ENCODE measurements around the gene MSI2.

Gene MSI2

GRCh38 chr17:57337390-57337789 is 81.1 kb downstream of the MSI2 start:
- Histone ChIP-seq H3K27ac (ENCODE audit: low read length) (no peak overlapping the region), H3K36me3 (ENCODE audit: control insufficient read depth in 1 of 2, insufficient read depth in 2 of 2, low read length in 2 of 2) (no peaks in the 10 kb centered on the region), H3K4me3 (ENCODE audit: low read depth in 1 of 2, low read length in 2 of 2) (no peak overlapping the region), H3K9me3 (ENCODE audit: control insufficient read depth in 1 of 2, low read length in 2 of 2) (no peaks in the 10 kb centered on the region), H3K27me3 (ENCODE audit: low read depth, low read length) (no peaks in the 10 kb centered on the region), H3K4me1 (ENCODE audit: control insufficient read depth in 1 of 2, insufficient read depth in 2 of 2, low read length in 2 of 2) (peaks cover 0 to 4% of the 10 kb centered on the region in 2 donors)

- Histone ChIP-seq H3K36me3 (ENCODE audit: control insufficient read depth in 1 of 2, insufficient read depth in 2 of 2, low read length in 2 of 2) (no peaks in the 10 kb centered on the region), H3K4me3 (ENCODE audit: low read depth in 1 of 2, low read length in 2 of 2) (no peak overlapping the region), H3K4me1 (ENCODE audit: control insufficient read depth in 1 of 2, insufficient read depth in 2 of 2, low read length in 2 of 2) (peaks cover 0 to 5% of the 10 kb centered on the region in 2 donors), H3K27ac (ENCODE audit: low read length) (no peak overlapping the region), H3K9me3 (ENCODE audit: control insufficient read depth in 1 of 2, low read length in 2 of 2) (no peaks in the 10 kb centered on the region), H3K27me3 (ENCODE audit: low read depth, low read length) (no peaks in the 10 kb centered on the region)
These were observed 82.1 kb downstream of the MSI2 start for GRCh38 chr17:57338257-57338914.

- no peak overlapping the region for H3K27ac ChIP-seq (ENCODE audit: low read length)
- H3K4me1 ChIP-seq (ENCODE audit: control insufficient read depth in 1 of 2, insufficient read depth in 2 of 2, low read length in 2 of 2) = peaks cover 0 to 5% of the 10 kb centered on the region in 2 donors
- H3K36me3 ChIP-seq (ENCODE audit: control insufficient read depth in 1 of 2, insufficient read depth in 2 of 2, low read length in 2 of 2) = no peaks in the 10 kb centered on the region
- H3K27me3 ChIP-seq (ENCODE audit: low read depth, low read length) = no peaks in the 10 kb centered on the region
- no peaks in the 10 kb centered on the region for H3K9me3 ChIP-seq (ENCODE audit: control insufficient read depth in 1 of 2, low read length in 2 of 2)
- no peak overlapping the region for H3K4me3 ChIP-seq (ENCODE audit: low read depth in 1 of 2, low read length in 2 of 2)
These were observed 84.0 kb downstream of the MSI2 start for GRCh38 chr17:57340160-57340981.

GRCh38 chr17:57341611-57342540 is 85.6 kb downstream of the MSI2 start:
- no peaks in the 10 kb centered on the region for H3K27me3 ChIP-seq (ENCODE audit: low read depth, low read length)
- H3K4me1 ChIP-seq (ENCODE audit: control insufficient read depth in 1 of 2, insufficient read depth in 2 of 2, low read length in 2 of 2) = peaks cover 0 to 5% of the 10 kb centered on the region in 2 donors
- H3K27ac ChIP-seq (ENCODE audit: low read length) = no peak overlapping the region
- H3K4me3 ChIP-seq (ENCODE audit: low read depth in 1 of 2, low read length in 2 of 2) = no peak overlapping the region
- H3K36me3 ChIP-seq (ENCODE audit: control insufficient read depth in 1 of 2, insufficient read depth in 2 of 2, low read length in 2 of 2) = no peaks in the 10 kb centered on the region
- no peaks in the 10 kb centered on the region for H3K9me3 ChIP-seq (ENCODE audit: control insufficient read depth in 1 of 2, low read length in 2 of 2)

- H3K27ac ChIP-seq (ENCODE audit: low read length) = no peak overlapping the region
- no peak overlapping the region for H3K4me3 ChIP-seq (ENCODE audit: low read depth in 1 of 2, low read length in 2 of 2)
- peaks cover 0 to 5% of the 10 kb centered on the region in 2 donors for H3K4me1 ChIP-seq (ENCODE audit: control insufficient read depth in 1 of 2, insufficient read depth in 2 of 2, low read length in 2 of 2)
- peaks cover 0 to 7% of the 10 kb centered on the region in 2 donors for H3K36me3 ChIP-seq (ENCODE audit: control insufficient read depth in 1 of 2, insufficient read depth in 2 of 2, low read length in 2 of 2)
- H3K27me3 ChIP-seq (ENCODE audit: low read depth, low read length) = no peaks in the 10 kb centered on the region
- H3K9me3 ChIP-seq (ENCODE audit: control insufficient read depth in 1 of 2, low read length in 2 of 2) = no peaks in the 10 kb centered on the region
These were observed 86.8 kb downstream of the MSI2 start for GRCh38 chr17:57342963-57343589.

- Histone ChIP-seq H3K4me3 (ENCODE audit: low read depth in 1 of 2, low read length in 2 of 2) (no peak overlapping the region), H3K36me3 (ENCODE audit: control insufficient read depth in 1 of 2, insufficient read depth in 2 of 2, low read length in 2 of 2) (peaks cover 0 to 8% of the 10 kb centered on the region in 2 donors), H3K27ac (ENCODE audit: low read length) (no peak overlapping the region), H3K9me3 (ENCODE audit: control insufficient read depth in 1 of 2, low read length in 2 of 2) (no peaks in the 10 kb centered on the region), H3K27me3 (ENCODE audit: low read depth, low read length) (no peaks in the 10 kb centered on the region), H3K4me1 (ENCODE audit: control insufficient read depth in 1 of 2, insufficient read depth in 2 of 2, low read length in 2 of 2) (peaks cover 0 to 5% of the 10 kb centered on the region in 2 donors)
These were observed 87.4 kb downstream of the MSI2 start for GRCh38 chr17:57343717-57344116.

GRCh38 chr17:57344261-57344660 is 87.9 kb downstream of the MSI2 start:
- H3K9me3 ChIP-seq (ENCODE audit: control insufficient read depth in 1 of 2, low read length in 2 of 2) = no peaks in the 10 kb centered on the region
- peaks cover 0 to 8% of the 10 kb centered on the region in 2 donors for H3K36me3 ChIP-seq (ENCODE audit: control insufficient read depth in 1 of 2, insufficient read depth in 2 of 2, low read length in 2 of 2)
- H3K4me1 ChIP-seq (ENCODE audit: control insufficient read depth in 1 of 2, insufficient read depth in 2 of 2, low read length in 2 of 2) = peaks cover 0 to 5% of the 10 kb centered on the region in 2 donors
- no peaks in the 10 kb centered on the region for H3K27me3 ChIP-seq (ENCODE audit: low read depth, low read length)
- H3K27ac ChIP-seq (ENCODE audit: low read length) = no peak overlapping the region
- no peak overlapping the region for H3K4me3 ChIP-seq (ENCODE audit: low read depth in 1 of 2, low read length in 2 of 2)

- H3K27ac ChIP-seq (ENCODE audit: low read length) = no peak overlapping the region
These were observed 93.4 kb downstream of the MSI2 start for GRCh38 chr17:57349541-57350247.

GRCh38 chr17:57350266-57350665 is 93.9 kb downstream of the MSI2 start:
- Histone ChIP-seq H3K4me3 (ENCODE audit: low read depth in 1 of 2, low read length in 2 of 2) (no peak overlapping the region), H3K27me3 (ENCODE audit: low read depth, low read length) (no peaks in the 10 kb centered on the region), H3K4me1 (ENCODE audit: control insufficient read depth in 1 of 2, insufficient read depth in 2 of 2, low read length in 2 of 2) (peaks cover 3 to 5% of the 10 kb centered on the region in 2 donors), H3K36me3 (ENCODE audit: control insufficient read depth in 1 of 2, insufficient read depth in 2 of 2, low read length in 2 of 2) (peaks cover 0 to 8% of the 10 kb centered on the region in 2 donors), H3K27ac (ENCODE audit: low read length) (no peak overlapping the region), H3K9me3 (ENCODE audit: control insufficient read depth in 1 of 2, low read length in 2 of 2) (no peaks in the 10 kb centered on the region)

More at GRCh38 chr17:57349541-57350247, 93.4 kb downstream of the MSI2 start:
- Histone ChIP-seq H3K4me1 (ENCODE audit: control insufficient read depth in 1 of 2, insufficient read depth in 2 of 2, low read length in 2 of 2) (peaks cover 0 to 3% of the 10 kb centered on the region in 2 donors), H3K36me3 (ENCODE audit: control insufficient read depth in 1 of 2, insufficient read depth in 2 of 2, low read length in 2 of 2) (peaks cover 0 to 8% of the 10 kb centered on the region in 2 donors), H3K4me3 (ENCODE audit: low read depth in 1 of 2, low read length in 2 of 2) (no peak overlapping the region), H3K9me3 (ENCODE audit: control insufficient read depth in 1 of 2, low read length in 2 of 2) (no peaks in the 10 kb centered on the region), H3K27me3 (ENCODE audit: low read depth, low read length) (no peaks in the 10 kb centered on the region)

- Histone ChIP-seq H3K9me3 (ENCODE audit: control insufficient read depth in 1 of 2, low read length in 2 of 2) (no peaks in the 10 kb centered on the region), H3K27ac (ENCODE audit: low read length) (peak overlapping the region; percentile 2)
These were observed 96.4 kb downstream of the MSI2 start for GRCh38 chr17:57352665-57353175.

More at GRCh38 chr17:57352665-57353175, 96.4 kb downstream of the MSI2 start:
- Histone ChIP-seq H3K36me3 (ENCODE audit: control insufficient read depth in 1 of 2, insufficient read depth in 2 of 2, low read length in 2 of 2) (peaks cover 0 to 5% of the 10 kb centered on the region in 2 donors), H3K4me3 (ENCODE audit: low read depth in 1 of 2, low read length in 2 of 2) (no peak overlapping the region), H3K4me1 (ENCODE audit: control insufficient read depth in 1 of 2, insufficient read depth in 2 of 2, low read length in 2 of 2) (peaks cover 3 to 6% of the 10 kb centered on the region in 2 donors), H3K27me3 (ENCODE audit: low read depth, low read length) (no peaks in the 10 kb centered on the region)

Measured in muscle layer of duodenum (tissue), 2 donors.